Measurements from ENCODE around the gene APOA4. TPM values are rescaled to one million over a fixed set of nuclear protein-coding genes. Genes with fewer than 3 reads are reported as not detected.

APOA4 gene
- total and polyA plus RNA-seq, 2 experiments from 2014 or later: not detected

DNA sequence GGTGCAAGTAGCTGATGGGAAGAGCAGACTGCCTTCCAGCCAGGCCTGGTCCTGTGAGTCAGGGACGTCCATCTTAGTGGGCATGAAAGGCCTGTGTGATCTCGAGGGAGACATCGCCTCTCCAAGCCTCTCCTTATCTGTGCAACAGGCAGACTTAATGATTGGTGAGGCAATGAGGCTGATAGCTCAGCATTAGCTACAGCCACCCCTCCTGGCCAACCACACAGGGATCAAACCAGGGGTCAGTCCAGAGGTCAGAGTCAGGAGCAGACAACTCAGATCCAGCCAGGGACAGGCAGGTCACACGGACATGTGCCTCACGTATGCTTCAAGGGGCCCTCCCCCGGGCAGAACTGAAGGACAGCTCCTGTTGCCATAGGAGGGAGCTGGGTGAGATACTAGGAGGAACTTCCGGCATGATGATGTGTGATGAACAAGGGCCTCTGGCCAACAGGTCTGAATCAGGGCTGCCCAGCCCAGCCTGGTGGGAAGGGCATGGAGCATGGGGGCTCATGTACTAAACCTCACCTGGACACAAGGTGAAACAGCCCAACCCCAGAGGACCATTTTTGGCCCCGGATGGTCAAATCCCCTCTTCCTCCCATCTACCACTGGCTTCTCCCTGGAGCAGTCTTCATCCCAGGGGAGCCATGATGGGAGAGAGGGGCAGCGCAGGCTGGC lies 3.8 kb upstream of the APOA4 start:
- no peaks in the 10 kb centered on the region for H3K9me3 Mint-ChIP-seq
- no peaks in the 10 kb centered on the region for H3K36me3 ChIP-seq (ENCODE audit: insufficient read depth)
- H3K4me3 Mint-ChIP-seq: no peak overlapping the region
- no peaks in the 10 kb centered on the region for H3K4me1 ChIP-seq (ENCODE audit: insufficient read depth)
- H2AFZ ChIP-seq: no peak overlapping the region
- no peaks in the 10 kb centered on the region for H3F3A ChIP-seq (replicated peaks; ENCODE audit: low read depth)
- H3K27ac Mint-ChIP-seq: no peak overlapping the region
- no peak overlapping the region for H3K27ac ChIP-seq (ENCODE audit: low read depth)
- ATAC-seq (no peak), DNase-seq (ENCODE audit: low spot score) (no peak)
- H3K36me3 Mint-ChIP-seq (ENCODE audit: low read depth): no peaks in the 10 kb centered on the region
- no peaks in the 10 kb centered on the region for H3K79me2 ChIP-seq (replicated peaks; ENCODE audit: insufficient read depth)
- no peaks in the 10 kb centered on the region for H3K27me3 ChIP-seq (ENCODE audit: insufficient read depth)
- no peaks in the 10 kb centered on the region for H4K20me1 ChIP-seq (replicated peaks; ENCODE audit: insufficient read depth)
- H3K4me3 ChIP-seq: no peak overlapping the region
- H3K4me1 Mint-ChIP-seq: peaks cover 5% of the 10 kb centered on the region
- TF ChIP-seq ZNF331 (CRISPR knock-in tag; IDR thresholded peaks at IDR 0.05; ENCODE audit: low read depth) (no peak), EZH2phosphoT487 (IDR thresholded peaks at IDR 0.05; ENCODE audit: unreplicated experiment) (no peak), NANOG (IDR thresholded peaks at IDR 0.05; ENCODE audit: borderline replicate concordance) (no peak), STAT1 (IDR thresholded peaks at IDR 0.05; ENCODE audit: unreplicated experiment) (no peak), CREB1 (CRISPR knock-in tag; IDR thresholded peaks at IDR 0.05; ENCODE audit: low read depth) (no peak), POLR2AphosphoS5 (IDR thresholded peaks at IDR 0.05; ENCODE audit: low read depth) (no peak), JUNB (IDR thresholded peaks at IDR 0.05; ENCODE audit: unreplicated experiment) (no peak), EZH2 (IDR thresholded peaks at IDR 0.05; ENCODE audit: low read depth, unreplicated experiment) (no peak), ZNF114 (CRISPR knock-in tag; IDR thresholded peaks at IDR 0.05) (no peak), CTCF (conservative IDR thresholded peaks at IDR 0.05; ENCODE audit: low read depth in 2 of 2) (no peak)
- TF ChIP-seq, protein P1, sequence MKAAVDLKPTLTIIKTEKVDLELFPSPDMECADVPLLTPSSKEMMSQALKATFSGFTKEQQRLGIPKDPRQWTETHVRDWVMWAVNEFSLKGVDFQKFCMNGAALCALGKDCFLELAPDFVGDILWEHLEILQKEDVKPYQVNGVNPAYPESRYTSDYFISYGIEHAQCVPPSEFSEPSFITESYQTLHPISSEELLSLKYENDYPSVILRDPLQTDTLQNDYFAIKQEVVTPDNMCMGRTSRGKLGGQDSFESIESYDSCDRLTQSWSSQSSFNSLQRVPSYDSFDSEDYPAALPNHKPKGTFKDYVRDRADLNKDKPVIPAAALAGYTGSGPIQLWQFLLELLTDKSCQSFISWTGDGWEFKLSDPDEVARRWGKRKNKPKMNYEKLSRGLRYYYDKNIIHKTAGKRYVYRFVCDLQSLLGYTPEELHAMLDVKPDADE (IDR thresholded peaks at IDR 0.05): no peak
- TF ChIP-seq, protein P2, sequence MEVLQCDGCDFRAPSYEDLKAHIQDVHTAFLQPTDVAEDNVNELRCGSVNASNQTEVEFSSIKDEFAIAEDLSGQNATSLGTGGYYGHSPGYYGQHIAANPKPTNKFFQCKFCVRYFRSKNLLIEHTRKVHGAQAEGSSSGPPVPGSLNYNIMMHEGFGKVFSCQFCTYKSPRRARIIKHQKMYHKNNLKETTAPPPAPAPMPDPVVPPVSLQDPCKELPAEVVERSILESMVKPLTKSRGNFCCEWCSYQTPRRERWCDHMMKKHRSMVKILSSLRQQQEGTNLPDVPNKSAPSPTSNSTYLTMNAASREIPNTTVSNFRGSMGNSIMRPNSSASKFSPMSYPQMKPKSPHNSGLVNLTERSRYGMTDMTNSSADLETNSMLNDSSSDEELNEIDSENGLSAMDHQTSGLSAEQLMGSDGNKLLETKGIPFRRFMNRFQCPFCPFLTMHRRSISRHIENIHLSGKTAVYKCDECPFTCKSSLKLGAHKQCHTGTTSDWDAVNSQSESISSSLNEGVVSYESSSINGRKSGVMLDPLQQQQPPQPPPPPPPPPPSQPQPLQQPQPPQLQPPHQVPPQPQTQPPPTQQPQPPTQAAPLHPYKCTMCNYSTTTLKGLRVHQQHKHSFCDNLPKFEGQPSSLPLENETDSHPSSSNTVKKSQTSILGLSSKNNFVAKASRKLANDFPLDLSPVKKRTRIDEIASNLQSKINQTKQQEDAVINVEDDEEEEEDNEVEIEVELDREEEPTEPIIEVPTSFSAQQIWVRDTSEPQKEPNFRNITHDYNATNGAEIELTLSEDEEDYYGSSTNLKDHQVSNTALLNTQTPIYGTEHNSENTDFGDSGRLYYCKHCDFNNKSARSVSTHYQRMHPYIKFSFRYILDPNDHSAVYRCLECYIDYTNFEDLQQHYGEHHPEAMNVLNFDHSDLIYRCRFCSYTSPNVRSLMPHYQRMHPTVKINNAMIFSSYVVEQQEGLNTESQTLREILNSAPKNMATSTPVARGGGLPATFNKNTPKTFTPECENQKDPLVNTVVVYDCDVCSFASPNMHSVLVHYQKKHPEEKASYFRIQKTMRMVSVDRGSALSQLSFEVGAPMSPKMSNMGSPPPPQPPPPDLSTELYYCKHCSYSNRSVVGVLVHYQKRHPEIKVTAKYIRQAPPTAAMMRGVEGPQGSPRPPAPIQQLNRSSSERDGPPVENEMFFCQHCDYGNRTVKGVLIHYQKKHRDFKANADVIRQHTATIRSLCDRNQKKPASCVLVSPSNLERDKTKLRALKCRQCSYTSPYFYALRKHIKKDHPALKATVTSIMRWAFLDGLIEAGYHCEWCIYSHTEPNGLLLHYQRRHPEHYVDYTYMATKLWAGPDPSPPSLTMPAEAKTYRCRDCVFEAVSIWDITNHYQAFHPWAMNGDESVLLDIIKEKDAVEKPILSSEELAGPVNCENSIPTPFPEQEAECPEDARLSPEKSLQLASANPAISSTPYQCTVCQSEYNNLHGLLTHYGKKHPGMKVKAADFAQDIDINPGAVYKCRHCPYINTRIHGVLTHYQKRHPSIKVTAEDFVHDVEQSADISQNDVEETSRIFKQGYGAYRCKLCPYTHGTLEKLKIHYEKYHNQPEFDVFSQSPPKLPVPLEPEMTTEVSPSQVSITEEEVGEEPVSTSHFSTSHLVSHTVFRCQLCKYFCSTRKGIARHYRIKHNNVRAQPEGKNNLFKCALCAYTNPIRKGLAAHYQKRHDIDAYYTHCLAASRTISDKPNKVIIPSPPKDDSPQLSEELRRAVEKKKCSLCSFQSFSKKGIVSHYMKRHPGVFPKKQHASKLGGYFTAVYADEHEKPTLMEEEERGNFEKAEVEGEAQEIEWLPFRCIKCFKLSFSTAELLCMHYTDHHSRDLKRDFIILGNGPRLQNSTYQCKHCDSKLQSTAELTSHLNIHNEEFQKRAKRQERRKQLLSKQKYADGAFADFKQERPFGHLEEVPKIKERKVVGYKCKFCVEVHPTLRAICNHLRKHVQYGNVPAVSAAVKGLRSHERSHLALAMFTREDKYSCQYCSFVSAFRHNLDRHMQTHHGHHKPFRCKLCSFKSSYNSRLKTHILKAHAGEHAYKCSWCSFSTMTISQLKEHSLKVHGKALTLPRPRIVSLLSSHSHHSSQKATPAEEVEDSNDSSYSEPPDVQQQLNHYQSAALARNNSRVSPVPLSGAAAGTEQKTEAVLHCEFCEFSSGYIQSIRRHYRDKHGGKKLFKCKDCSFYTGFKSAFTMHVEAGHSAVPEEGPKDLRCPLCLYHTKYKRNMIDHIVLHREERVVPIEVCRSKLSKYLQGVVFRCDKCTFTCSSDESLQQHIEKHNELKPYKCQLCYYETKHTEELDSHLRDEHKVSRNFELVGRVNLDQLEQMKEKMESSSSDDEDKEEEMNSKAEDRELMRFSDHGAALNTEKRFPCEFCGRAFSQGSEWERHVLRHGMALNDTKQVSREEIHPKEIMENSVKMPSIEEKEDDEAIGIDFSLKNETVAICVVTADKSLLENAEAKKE (CRISPR knock-in tag; IDR thresholded peaks at IDR 0.05): no peak
- TF ChIP-seq, protein P3, sequence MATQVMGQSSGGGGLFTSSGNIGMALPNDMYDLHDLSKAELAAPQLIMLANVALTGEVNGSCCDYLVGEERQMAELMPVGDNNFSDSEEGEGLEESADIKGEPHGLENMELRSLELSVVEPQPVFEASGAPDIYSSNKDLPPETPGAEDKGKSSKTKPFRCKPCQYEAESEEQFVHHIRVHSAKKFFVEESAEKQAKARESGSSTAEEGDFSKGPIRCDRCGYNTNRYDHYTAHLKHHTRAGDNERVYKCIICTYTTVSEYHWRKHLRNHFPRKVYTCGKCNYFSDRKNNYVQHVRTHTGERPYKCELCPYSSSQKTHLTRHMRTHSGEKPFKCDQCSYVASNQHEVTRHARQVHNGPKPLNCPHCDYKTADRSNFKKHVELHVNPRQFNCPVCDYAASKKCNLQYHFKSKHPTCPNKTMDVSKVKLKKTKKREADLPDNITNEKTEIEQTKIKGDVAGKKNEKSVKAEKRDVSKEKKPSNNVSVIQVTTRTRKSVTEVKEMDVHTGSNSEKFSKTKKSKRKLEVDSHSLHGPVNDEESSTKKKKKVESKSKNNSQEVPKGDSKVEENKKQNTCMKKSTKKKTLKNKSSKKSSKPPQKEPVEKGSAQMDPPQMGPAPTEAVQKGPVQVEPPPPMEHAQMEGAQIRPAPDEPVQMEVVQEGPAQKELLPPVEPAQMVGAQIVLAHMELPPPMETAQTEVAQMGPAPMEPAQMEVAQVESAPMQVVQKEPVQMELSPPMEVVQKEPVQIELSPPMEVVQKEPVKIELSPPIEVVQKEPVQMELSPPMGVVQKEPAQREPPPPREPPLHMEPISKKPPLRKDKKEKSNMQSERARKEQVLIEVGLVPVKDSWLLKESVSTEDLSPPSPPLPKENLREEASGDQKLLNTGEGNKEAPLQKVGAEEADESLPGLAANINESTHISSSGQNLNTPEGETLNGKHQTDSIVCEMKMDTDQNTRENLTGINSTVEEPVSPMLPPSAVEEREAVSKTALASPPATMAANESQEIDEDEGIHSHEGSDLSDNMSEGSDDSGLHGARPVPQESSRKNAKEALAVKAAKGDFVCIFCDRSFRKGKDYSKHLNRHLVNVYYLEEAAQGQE (IDR thresholded peaks at IDR 0.05; ENCODE audit: unreplicated experiment): no peak
- peaks cover 3% of the 10 kb centered on the region for H3K27me3 Mint-ChIP-seq (ENCODE audit: insufficient read depth, low read depth, poor library complexity)
- H3K9me2 ChIP-seq (ENCODE audit: insufficient read depth): no peaks in the 10 kb centered on the region
- no peak overlapping the region for H3K4me2 ChIP-seq
